ENCODE data around the gene DUSP3. TPM values are rescaled to one million over a fixed set of nuclear protein-coding genes. Genes with fewer than 3 reads are reported as not detected.

The DUSP3 gene
- total RNA-seq, 2 experiments from 2014 or later = 8.3 to 8.6 TPM

DNA sequence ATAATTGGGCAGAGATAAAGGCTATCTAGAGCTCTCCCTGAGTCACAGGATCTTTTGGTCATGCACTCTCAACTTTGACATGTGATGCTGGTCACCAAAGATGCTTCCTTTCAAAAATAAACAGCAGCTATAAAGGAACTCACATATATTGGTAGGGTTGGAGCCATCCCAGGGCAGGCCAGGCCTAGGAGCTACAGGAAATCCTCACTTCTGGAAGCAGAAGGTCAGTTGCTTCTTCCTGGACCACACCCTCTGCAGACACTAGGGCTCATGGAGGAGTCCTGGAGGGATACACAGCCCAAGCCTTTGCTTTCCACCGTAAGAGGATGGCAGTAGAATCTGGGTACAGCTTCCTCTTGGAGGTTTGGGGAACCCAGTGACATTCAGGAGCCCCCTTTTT is 44.8 kb downstream of the DUSP3 start:
- Mint-ChIP-seq H3K27ac (no peak overlapping the region), H3K4me1 (no peaks in the 10 kb centered on the region), H3K27me3 (peaks cover 24% of the 10 kb centered on the region), H3K9me3 (no peaks in the 10 kb centered on the region), H3K4me3 (no peak overlapping the region), H3K36me3 (ENCODE audit: low read depth) (no peaks in the 10 kb centered on the region)
- CTCF ChIA-PET = no interaction called here
- no peak for DNase-seq
- POLR2A ChIA-PET = no interaction called here

DNA sequence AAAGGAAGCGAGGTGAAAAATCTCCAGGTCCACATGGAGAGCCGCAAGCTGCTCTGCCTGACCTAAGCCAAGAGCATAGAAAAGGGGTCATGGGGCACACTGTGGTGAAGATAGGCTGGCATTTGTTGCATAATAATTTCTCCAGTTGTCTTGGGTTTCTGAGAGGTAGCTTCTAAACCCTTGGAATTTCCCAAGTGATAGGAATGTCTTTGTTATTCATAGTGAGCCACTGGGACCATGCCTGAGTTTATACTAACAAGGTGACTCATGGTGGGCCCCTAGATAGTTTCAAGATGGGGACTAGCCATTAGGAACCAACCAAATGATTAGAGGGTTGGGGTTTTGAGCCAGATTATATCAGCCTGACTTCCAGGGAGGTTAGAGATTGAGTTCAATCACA is 45.8 kb downstream of the DUSP3 start:
- Mint-ChIP-seq H3K4me3 (no peak overlapping the region), H3K27me3 (peaks cover 24% of the 10 kb centered on the region), H3K27ac (no peak overlapping the region), H3K9me3 (no peaks in the 10 kb centered on the region), H3K4me1 (no peaks in the 10 kb centered on the region), H3K36me3 (ENCODE audit: low read depth) (no peaks in the 10 kb centered on the region)
- DNase-seq = no peak
- ChIA-PET POLR2A (no interaction called here), CTCF (no interaction called here)

DNA sequence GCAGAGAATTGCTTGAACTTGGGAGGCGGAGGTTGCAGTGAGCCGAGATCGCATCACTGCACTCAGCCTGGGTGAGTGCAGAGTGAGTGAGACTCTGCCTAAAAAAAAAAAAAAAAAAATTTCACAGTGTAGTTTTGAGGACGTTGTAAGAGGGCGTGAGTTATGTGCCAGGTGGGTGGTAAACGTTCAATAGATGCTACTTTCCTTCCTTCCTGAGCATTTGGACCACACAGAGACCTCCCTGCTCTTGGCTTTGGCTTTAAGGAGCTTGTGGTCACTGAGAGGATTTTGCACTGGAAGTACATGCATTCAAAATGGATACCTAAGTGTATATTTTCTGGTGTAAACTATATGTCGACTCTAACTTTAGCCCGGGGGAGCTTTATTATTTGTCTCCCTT is 50.7 kb downstream of the DUSP3 start:
- no peaks in the 10 kb centered on the region for H3K36me3 Mint-ChIP-seq (ENCODE audit: low read depth)
- no peaks in the 10 kb centered on the region for H3K4me1 Mint-ChIP-seq
- POLR2A ChIA-PET = no interaction called here
- CTCF ChIA-PET = interaction anchor here (1.8 kb wide), 1 partner anchor 27 kb away, joined by 5 read pairs; no protein-coding TSS in a partner anchor
- H3K27ac Mint-ChIP-seq = no peak overlapping the region
- peaks cover 3% of the 10 kb centered on the region for H3K27me3 Mint-ChIP-seq
- no peak overlapping the region for H3K4me3 Mint-ChIP-seq
- DNase-seq = no peak
- no peaks in the 10 kb centered on the region for H3K9me3 Mint-ChIP-seq

DNA sequence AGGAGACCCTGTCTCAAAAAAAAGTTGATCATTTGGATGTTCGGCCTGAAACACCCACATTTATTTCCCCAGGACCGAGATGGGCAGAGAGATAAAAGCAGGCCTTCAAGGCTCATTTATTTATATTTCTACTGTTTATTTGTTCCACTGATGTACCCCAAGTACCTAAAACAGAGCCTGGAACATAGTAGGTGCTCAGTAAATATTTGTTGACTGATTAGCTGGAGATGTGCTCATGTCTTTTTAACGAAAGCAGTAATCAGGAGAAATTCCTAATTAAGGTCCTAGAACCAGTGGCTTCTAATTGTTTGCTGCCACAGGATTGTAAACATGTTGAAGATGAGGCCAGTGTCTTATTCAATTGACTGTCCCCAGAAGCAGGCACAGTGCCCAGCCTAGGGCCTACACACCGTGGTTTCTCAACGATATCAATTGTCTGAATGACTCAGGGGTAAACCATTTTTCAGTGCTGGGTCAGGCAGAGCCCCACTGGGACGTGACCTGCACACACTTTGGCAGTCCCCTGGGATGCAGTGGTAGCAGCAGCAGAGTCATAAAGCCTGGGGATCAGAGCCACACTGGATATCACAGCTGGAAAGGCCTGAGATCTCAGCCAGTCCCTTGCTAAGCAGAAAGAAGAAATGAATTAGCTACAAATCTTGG is 54.9 kb downstream of the DUSP3 start:
- H3K36me3 Mint-ChIP-seq (ENCODE audit: low read depth) = peaks cover 7% of the 10 kb centered on the region
- H3K4me1 Mint-ChIP-seq = peaks cover 14% of the 10 kb centered on the region
- H3K27ac Mint-ChIP-seq = no peak overlapping the region
- H3K27me3 Mint-ChIP-seq = peaks cover 7% of the 10 kb centered on the region
- no peaks in the 10 kb centered on the region for H3K9me3 Mint-ChIP-seq
- no peak overlapping the region for H3K4me3 Mint-ChIP-seq
- CTCF ChIA-PET = interaction anchor here (1.6 kb wide), 2 partner anchors 10 to 43 kb away, joined by 4 to 7 read pairs; no protein-coding TSS in a partner anchor
- no peak for DNase-seq
- POLR2A ChIA-PET = no interaction called here

DNA sequence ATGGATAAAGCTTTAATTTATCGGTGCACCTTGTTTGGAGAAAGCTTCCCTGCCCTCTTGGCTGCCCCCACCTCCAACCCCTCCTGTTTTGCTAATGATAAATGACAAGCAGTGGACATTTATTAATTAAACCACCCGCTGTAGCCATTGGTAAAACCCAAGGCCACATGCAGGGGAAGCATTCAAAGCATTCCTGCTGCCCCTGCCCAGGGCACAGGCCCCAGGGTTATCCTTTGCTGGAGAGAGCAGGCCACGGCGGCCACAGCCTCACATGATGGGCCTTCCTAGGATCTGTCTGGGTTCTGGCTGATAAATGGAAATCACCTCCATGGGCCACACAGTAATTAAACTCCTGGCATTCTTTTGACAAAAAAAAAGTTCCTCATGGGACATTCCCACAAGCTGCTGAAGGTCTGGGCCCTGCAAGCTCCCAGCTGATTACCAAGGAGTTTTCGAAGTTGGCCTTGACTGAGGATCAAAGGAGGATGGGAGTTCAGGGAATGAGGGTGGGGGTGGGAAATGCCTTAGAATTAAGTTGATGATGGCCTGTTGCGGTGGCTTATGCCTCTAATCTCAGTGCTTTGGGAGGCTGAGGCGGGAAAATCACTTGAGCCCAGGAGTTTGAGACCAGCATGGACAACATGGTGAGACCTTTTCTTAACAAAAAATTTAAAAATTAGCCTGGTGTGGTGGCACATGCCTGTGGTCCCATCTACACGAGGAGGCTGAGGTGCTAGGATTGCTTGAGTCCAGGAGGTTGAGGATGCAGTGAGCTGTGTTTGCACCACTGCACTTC is 55.7 kb downstream of the DUSP3 start:
- Mint-ChIP-seq H3K4me1 (peaks cover 14% of the 10 kb centered on the region), H3K4me3 (no peak overlapping the region), H3K36me3 (ENCODE audit: low read depth) (peaks cover 7% of the 10 kb centered on the region), H3K27ac (no peak overlapping the region), H3K9me3 (no peaks in the 10 kb centered on the region), H3K27me3 (peaks cover 13% of the 10 kb centered on the region)
- ChIA-PET POLR2A (interaction anchor here (1.3 kb wide), 1 partner anchor 355 kb away, joined by 3 read pairs; no protein-coding TSS in a partner anchor), CTCF (interaction anchor here (1.6 kb wide), 2 partner anchors 9 to 44 kb away, joined by 4 to 7 read pairs; no protein-coding TSS in a partner anchor)
- no peak for DNase-seq

DNA sequence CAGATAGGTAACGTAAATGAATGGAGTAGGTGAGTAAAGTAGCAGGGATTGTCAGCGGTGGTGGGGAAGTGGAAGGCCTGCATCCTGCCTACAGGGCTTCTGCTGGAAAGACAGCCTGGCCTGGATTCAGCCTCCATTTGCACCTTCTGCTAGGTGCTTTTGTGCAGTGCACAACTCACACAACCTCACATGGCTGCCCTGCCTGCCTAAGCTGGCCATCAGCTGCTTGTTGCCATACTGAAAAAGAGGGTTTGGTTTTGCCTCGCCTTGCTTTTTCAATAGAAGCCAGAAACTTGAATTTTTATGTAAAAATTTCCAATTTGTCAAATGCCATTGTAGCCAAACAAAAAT is 56.5 kb downstream of the DUSP3 start:
- CTCF ChIA-PET = interaction anchor here (1.0 to 1.6 kb wide), 2 partner anchors 9 to 124 kb away, joined by 3 to 7 read pairs; no protein-coding TSS in a partner anchor
- peaks cover 14% of the 10 kb centered on the region for H3K4me1 Mint-ChIP-seq
- peaks cover 18% of the 10 kb centered on the region for H3K27me3 Mint-ChIP-seq
- POLR2A ChIA-PET = interaction anchor here (1.3 kb wide), 1 partner anchor 354 kb away, joined by 3 read pairs; no protein-coding TSS in a partner anchor
- H3K36me3 Mint-ChIP-seq (ENCODE audit: low read depth) = peaks cover 7% of the 10 kb centered on the region
- DNase-seq = no peak
- no peaks in the 10 kb centered on the region for H3K9me3 Mint-ChIP-seq
- H3K27ac Mint-ChIP-seq = no peak overlapping the region
- no peak overlapping the region for H3K4me3 Mint-ChIP-seq

DNA sequence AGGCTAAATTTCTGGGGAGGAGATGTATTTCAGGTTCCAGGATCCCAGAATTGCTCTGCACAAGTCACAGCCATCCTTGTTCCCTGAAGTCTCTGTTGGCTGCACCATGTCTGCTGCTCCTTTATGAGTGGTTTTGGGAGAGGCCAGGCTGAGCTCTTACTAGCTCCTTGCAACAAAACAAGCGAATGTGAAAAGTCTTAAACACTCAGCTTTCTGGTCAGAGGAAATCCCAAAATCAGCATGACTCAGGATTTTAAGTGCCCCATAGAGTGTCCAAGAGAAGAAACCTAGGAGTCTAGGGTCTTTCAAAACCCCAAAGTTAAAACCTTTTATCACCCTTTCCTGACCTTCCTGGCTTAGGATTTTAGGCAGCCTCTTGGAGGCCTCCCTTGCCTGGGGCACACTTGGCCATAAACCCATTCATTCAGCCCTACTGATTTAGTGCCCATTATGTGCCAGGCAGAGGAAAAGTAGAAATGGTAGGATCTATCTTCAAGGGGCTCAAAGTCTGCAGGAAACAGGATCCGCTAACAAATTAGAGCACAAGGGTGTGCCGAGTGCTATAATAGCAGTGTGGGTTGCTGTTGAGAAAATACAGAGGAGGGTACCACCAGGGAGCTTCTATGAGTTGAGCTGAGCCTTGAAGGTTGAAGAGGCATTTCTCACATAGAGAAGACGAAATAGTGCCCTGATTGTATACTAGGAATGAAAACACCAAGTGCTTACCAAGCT is 57.1 kb downstream of the DUSP3 start:
- Mint-ChIP-seq H3K36me3 (ENCODE audit: low read depth) (peaks cover 7% of the 10 kb centered on the region), H3K4me3 (peak overlapping the region; percentile 94), H3K4me1 (peaks cover 14% of the 10 kb centered on the region), H3K27me3 (peaks cover 21% of the 10 kb centered on the region), H3K9me3 (no peaks in the 10 kb centered on the region), H3K27ac (peak overlapping the region; percentile 95)
- POLR2A ChIA-PET = interaction anchor here (1.3 kb wide), 1 partner anchor 353 kb away, joined by 3 read pairs; no protein-coding TSS in a partner anchor
- CTCF ChIA-PET = interaction anchor here (0.6 to 1.6 kb wide), 3 partner anchors 8 to 124 kb away, joined by 3 to 7 read pairs (median 3); no protein-coding TSS in a partner anchor
- no peak for DNase-seq

DNA sequence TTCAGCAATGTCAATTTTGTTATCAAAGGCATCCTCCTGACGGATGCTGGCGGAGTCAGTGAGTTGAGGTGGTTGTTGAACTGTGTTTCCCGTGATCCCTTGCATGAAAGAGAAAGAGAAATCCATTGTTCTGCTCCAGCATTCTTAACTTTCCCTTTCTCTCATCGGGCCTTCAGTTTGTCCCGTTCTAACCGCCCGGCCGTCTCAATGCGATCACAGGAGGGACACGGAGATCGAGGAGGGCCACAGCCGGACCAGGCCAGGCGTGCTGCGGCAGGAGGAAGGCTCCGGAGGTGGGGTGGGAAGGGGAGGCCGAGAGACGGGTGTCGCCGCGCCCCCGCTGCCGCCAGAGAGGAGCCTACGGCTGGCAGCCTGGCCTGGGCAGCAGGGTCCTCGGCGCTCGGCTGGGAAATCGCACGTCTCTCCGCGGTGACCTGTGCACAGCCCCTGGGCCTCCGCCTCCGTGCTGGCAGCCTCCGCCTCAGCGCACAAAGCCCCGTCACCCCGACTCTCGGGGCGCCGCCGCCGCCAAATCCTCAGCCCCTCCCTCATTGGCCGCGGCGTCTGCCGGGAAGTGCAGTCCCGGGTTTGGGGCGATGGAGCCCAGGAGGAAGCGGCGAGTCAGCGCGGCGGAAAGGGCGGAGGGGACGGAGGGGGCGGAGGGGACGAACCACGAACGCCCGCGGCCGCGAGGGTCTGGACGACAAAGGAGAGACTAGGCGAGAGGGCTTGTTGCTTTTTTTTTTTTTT is 58.3 kb downstream of the DUSP3 start:
- ChIA-PET POLR2A (interaction anchor here (0.7 to 0.9 kb wide), 2 partner anchors 19 to 25 kb away, joined by 3 to 4 read pairs; no protein-coding TSS in a partner anchor), CTCF (no interaction called here)

DNA sequence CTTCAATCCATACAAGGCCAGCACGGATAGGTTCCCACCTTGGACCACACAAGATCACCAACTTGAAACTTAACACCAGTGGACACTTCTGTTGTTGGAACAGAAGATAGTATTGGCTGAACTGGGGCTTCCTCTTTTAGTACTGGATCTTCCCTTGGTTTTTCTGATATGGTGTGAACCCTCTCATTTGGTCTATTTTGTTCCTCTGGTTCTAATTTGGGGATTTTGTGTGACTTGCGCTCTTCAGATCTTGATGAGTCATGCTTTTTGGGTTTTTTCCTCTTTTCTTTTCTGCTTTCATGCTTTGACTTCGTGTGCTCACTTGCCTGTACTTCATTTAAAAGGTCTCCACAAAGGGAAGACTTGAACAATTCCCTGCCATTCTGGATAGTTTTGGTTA is 59.2 kb downstream of the DUSP3 start:
- Mint-ChIP-seq H3K27me3 (peaks cover 36% of the 10 kb centered on the region), H3K4me1 (peaks cover 17% of the 10 kb centered on the region), H3K9me3 (no peaks in the 10 kb centered on the region), H3K36me3 (ENCODE audit: low read depth) (peaks cover 7% of the 10 kb centered on the region), H3K4me3 (peak overlapping the region; percentile 94), H3K27ac (no peak overlapping the region)
- POLR2A ChIA-PET = interaction anchor here (0.7 to 0.9 kb wide), 2 partner anchors 18 to 24 kb away, joined by 3 to 4 read pairs; no protein-coding TSS in a partner anchor
- DNase-seq = no peak
- CTCF ChIA-PET = no interaction called here

More for the DNA sequence above, 58.3 kb downstream of the DUSP3 start:
- H3K27me3 Mint-ChIP-seq = peaks cover 27% of the 10 kb centered on the region
- H3K27ac Mint-ChIP-seq = peak overlapping the region; percentile 95
- peak; percentile 84 for DNase-seq
- H3K4me1 Mint-ChIP-seq = peaks cover 14% of the 10 kb centered on the region
- peaks cover 7% of the 10 kb centered on the region for H3K36me3 Mint-ChIP-seq (ENCODE audit: low read depth)
- peak overlapping the region; percentile 94 for H3K4me3 Mint-ChIP-seq
- no peaks in the 10 kb centered on the region for H3K9me3 Mint-ChIP-seq

DNA sequence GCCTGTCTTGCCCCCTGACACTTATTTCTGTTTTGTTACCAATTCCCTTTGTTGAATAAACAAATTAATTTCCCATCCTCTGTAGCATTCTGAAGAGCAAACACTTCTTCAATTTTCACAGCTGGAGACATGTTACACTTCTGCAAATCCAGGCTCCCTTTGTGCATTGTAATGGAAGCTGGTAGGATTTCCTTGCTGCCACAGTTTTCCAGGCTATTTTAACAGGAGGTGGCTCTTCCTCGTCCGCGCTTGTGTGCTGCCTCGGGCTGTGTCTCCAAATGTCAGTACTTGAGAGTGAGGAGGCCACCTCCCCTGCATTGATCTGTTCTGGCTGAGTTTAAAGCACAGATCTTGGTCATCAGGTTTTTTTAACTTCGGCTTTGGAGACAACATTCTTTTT is 60.2 kb downstream of the DUSP3 start:
- CTCF ChIA-PET = no interaction called here
- POLR2A ChIA-PET = no interaction called here
- no peak overlapping the region for H3K4me3 Mint-ChIP-seq

DNA sequence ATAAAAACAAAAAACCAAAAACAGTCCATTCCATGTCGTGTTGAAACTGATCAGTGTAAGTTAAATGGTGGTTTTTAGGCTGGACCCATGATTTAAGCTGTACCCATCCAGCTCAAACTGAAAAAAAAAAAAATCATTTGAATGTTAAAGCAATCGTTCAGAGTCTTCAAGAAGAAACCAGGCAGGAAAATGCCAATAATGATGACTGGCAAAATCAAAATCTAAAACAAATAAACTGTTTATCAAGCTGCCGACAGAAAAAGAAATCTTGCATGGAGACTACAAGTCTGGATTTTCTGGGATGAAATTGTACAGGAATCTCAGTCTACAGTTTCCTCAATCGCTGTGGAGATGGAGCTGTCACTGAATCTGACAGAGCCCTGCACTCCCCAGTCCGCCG is 60.9 kb downstream of the DUSP3 start:
- Mint-ChIP-seq H3K27ac (no peak overlapping the region), H3K36me3 (ENCODE audit: low read depth) (peaks cover 7% of the 10 kb centered on the region), H3K27me3 (peaks cover 49% of the 10 kb centered on the region), H3K4me1 (peaks cover 30% of the 10 kb centered on the region), H3K4me3 (no peak overlapping the region), H3K9me3 (no peaks in the 10 kb centered on the region)
- CTCF ChIA-PET = interaction anchor here (0.6 kb wide), 1 partner anchor 69 kb away, joined by 4 read pairs; no protein-coding TSS in a partner anchor
- POLR2A ChIA-PET = no interaction called here
- DNase-seq = no peak

More for the DNA sequence above, 60.2 kb downstream of the DUSP3 start:
- H3K9me3 Mint-ChIP-seq = no peaks in the 10 kb centered on the region
- no peak overlapping the region for H3K27ac Mint-ChIP-seq
- peaks cover 7% of the 10 kb centered on the region for H3K36me3 Mint-ChIP-seq (ENCODE audit: low read depth)
- H3K27me3 Mint-ChIP-seq = peaks cover 43% of the 10 kb centered on the region
- peaks cover 24% of the 10 kb centered on the region for H3K4me1 Mint-ChIP-seq
- DNase-seq = no peak
